Fibroblast of lung (primary cell): ENCODE results near the gene TMEM163. TPM values are rescaled to one million over a fixed set of nuclear protein-coding genes. Genes with fewer than 3 reads are reported as not detected.

Source experiments
- DNase-seq, 2 donors: peaks; one replicate each; pipeline versions ENCODE4 v3.0.0 to v3.0.0-alpha.2; 2010; ENCODE audit warnings: low read depth in 2 of 2
- H2AFZ ChIP-seq: 2 replicates; pipeline ENCODE4 v1.5.1; 2012; ENCODE audit warnings: low read length, control low read depth, inconsistent platforms
- H3K27ac ChIP-seq: 2 replicates; pipeline ENCODE4 v1.5.1; 2011; ENCODE audit warnings: low read length, control low read depth; ENCODE audit not compliant: insufficient read depth
- H3K27me3 ChIP-seq: 2 replicates; pipeline ENCODE4 v1.5.1; 2011; ENCODE audit warnings: mild to moderate bottlenecking, low read length; ENCODE audit not compliant: control insufficient read depth, insufficient read depth
- H3K36me3 ChIP-seq: 2 replicates; pipeline ENCODE4 v1.5.1; 2011; ENCODE audit warnings: low read length; ENCODE audit not compliant: control insufficient read depth, insufficient read depth
- H3K4me1 ChIP-seq: 2 replicates; pipeline ENCODE4 v1.5.1; 2011; ENCODE audit warnings: low read length; ENCODE audit not compliant: control insufficient read depth, insufficient read depth; ENCODE audit errors: extremely low read depth
- H3K4me2 ChIP-seq: 2 replicates; pipeline ENCODE4 v1.5.1; 2011; ENCODE audit warnings: low read length, control low read depth; ENCODE audit not compliant: insufficient read depth; ENCODE audit errors: extremely low read depth
- H3K4me3 ChIP-seq, 4 experiments: fragments of 200-600 bp in 1 of 4; sonication (generic) in 1 of 4; replicated peaks in 1 of 4; 2 replicates each; pipeline ENCODE4 v1.5.1; 2011 to 2016; ENCODE audit warnings: low read length in 4 of 4, low read depth in 3 of 4, mild to moderate bottlenecking in 3 of 4, control low read depth in 2 of 4, inconsistent platforms in 1 of 4, mixed read lengths in 1 of 4; ENCODE audit not compliant: insufficient read depth in 1 of 4; ENCODE audit errors: control extremely low read depth in 1 of 4
- H3K79me2 ChIP-seq: 2 replicates; pipeline ENCODE4 v1.5.1; 2012; ENCODE audit warnings: mild to moderate bottlenecking, low read length, inconsistent platforms; ENCODE audit not compliant: control insufficient read depth, insufficient read depth
- H3K9ac ChIP-seq: 2 replicates; pipeline ENCODE4 v1.5.1; 2011; ENCODE audit warnings: mild to moderate bottlenecking, low read length, control low read depth; ENCODE audit not compliant: insufficient read depth
- H3K9me3 ChIP-seq: 2 replicates; pipeline ENCODE4 v1.5.1; 2012; ENCODE audit warnings: low read depth, low read length; ENCODE audit not compliant: control insufficient read depth, insufficient read depth
- H4K20me1 ChIP-seq: 2 replicates; pipeline ENCODE4 v1.5.1; 2011; ENCODE audit warnings: low read length; ENCODE audit not compliant: control insufficient read depth, insufficient read depth; ENCODE audit errors: extremely low read depth
- CTCF ChIP-seq, 2 donors: IDR thresholded peaks in 1 of 2; conservative IDR thresholded peaks in 1 of 2; 1 replicate in 1 of 2; 2 replicates in 1 of 2; pipeline ENCODE4 v1.5.1; 2011 to 2012; ENCODE audit warnings: low read length in 2 of 2, control low read depth in 1 of 2, inconsistent platforms in 1 of 2, low read depth in 1 of 2, mild to moderate bottlenecking in 1 of 2
- EZH2 ChIP-seq: IDR thresholded peaks from 2 replicates; pipeline ENCODE4 v1.5.1; 2012; ENCODE audit warnings: low read length, control low read depth, mild to moderate bottlenecking; ENCODE audit errors: missing control alignments
- polyA plus RNA-seq, 2 donors: library from polyadenylated mRNA; depleted of rRNA in 1 of 2; stranded (reverse) in 1 of 2; unstranded in 1 of 2; fragments of >200 nt; gene quantifications; 2 replicates each; pipeline ENCODE4 v1.2.1, GENCODE V29; 2011 to 2012; ENCODE audit warnings: missing spikeins in 1 of 2
- total RNA-seq: library from RNA; depleted of rRNA; stranded (reverse); fragments of >200 nt; gene quantifications from 2 replicates; pipeline ENCODE4 v1.2.1, GENCODE V29; 2014

The TMEM163 gene
- total and polyA plus RNA-seq, 2 donors (not counting 1 experiment from before 2014, with no cell fraction given), result under 0.01 to 0.03 TPM

GRCh38 chr2:134515137-134515536 lies 203.7 kb downstream of the TMEM163 start:
- no peaks in the 10 kb centered on the region for H3K4me1 ChIP-seq
- no peaks in the 10 kb centered on the region for H3K27me3 ChIP-seq
- no peaks in the 10 kb centered on the region for H4K20me1 ChIP-seq
- no peak overlapping the region for H3K4me2 ChIP-seq
- no peak for TF ChIP-seq CTCF (conservative IDR thresholded peaks at IDR 0.05 in 1 of 2, IDR thresholded peaks at IDR 0.05 in 1 of 2; ENCODE audit: low read depth in 1 of 2, low read length in 2 of 2)
- TF ChIP-seq EZH2, result no peak
- no peak overlapping the region for H3K27ac ChIP-seq
- H3K36me3 ChIP-seq, result no peaks in the 10 kb centered on the region
- H3K9ac ChIP-seq, result no peak overlapping the region
- no peak overlapping the region for H3K4me3 ChIP-seq
- H3K79me2 ChIP-seq, result no peaks in the 10 kb centered on the region
- no peaks in the 10 kb centered on the region for H3K9me3 ChIP-seq
- no peak overlapping the region for H2AFZ ChIP-seq
- DNase-seq, result no peak

- Histone ChIP-seq H3K9me3 (no peaks in the 10 kb centered on the region), H3K27me3 (no peaks in the 10 kb centered on the region), H2AFZ (no peak overlapping the region), H3K4me3 (no peak overlapping the region), H3K27ac (no peak overlapping the region), H3K4me1 (no peaks in the 10 kb centered on the region), H4K20me1 (no peaks in the 10 kb centered on the region), H3K4me2 (no peak overlapping the region), H3K9ac (no peak overlapping the region), H3K79me2 (no peaks in the 10 kb centered on the region), H3K36me3 (no peaks in the 10 kb centered on the region)
- no peak for TF ChIP-seq CTCF (conservative IDR thresholded peaks at IDR 0.05 in 1 of 2, IDR thresholded peaks at IDR 0.05 in 1 of 2; ENCODE audit: low read depth in 1 of 2, low read length in 2 of 2)
- TF ChIP-seq EZH2, result no peak
- no peak for DNase-seq
These were observed 205.4 kb downstream of the TMEM163 start for GRCh38 chr2:134513465-134513804.

DNA sequence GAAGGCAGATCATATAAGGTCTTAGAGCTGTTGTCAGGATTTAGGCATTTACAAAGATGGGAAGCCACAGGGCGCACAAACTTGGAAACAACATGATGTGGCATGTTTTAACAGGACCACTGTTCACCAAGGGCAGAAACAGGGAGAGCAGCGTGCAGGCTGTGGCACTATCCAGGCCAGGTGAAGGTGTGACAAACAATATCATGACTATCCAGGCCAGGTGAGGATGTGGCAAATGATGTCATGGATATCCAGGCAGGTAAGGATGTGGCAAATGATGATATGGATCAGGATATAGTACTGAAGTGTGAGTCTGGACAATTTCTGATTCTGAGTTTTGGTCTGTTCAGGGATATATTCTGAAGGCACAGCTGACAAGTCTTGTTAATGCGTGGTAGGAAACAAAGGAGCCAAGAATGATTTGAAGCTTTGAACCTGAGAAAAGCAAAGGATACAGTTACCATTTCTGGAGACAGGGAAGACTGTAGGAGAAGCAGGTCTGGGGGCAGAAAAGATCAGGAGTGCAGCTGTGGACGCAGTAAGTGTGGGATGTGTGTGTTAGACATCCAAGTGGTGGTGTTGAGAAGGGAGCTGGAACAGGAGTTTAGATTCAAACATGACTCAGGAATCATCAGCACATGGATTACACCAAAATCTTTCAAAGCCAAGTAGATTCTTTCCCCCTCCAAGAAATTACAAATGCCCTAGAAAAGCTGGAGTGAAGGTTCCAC lies 205.9 kb downstream of the TMEM163 start:
- TF ChIP-seq CTCF (conservative IDR thresholded peaks at IDR 0.05 in 1 of 2, IDR thresholded peaks at IDR 0.05 in 1 of 2; ENCODE audit: low read depth in 1 of 2, low read length in 2 of 2) (no peak), EZH2 (no peak)
- Histone ChIP-seq H3K36me3 (no peaks in the 10 kb centered on the region), H3K4me1 (no peaks in the 10 kb centered on the region)

More for the DNA sequence above, 205.9 kb downstream of the TMEM163 start:
- no peaks in the 10 kb centered on the region for H3K9me3 ChIP-seq
- no peaks in the 10 kb centered on the region for H4K20me1 ChIP-seq
- H3K79me2 ChIP-seq, result no peaks in the 10 kb centered on the region
- H3K4me3 ChIP-seq, result no peak overlapping the region
- no peaks in the 10 kb centered on the region for H3K27me3 ChIP-seq
- no peak overlapping the region for H3K9ac ChIP-seq
- no peak overlapping the region for H3K4me2 ChIP-seq
- DNase-seq, result no peak
- no peak overlapping the region for H2AFZ ChIP-seq
- no peak overlapping the region for H3K27ac ChIP-seq
